ENCODE data around the gene MIPOL1. TPM values are rescaled to one million over a fixed set of nuclear protein-coding genes. Genes with fewer than 3 reads are reported as not detected.

Gene MIPOL1
- total RNA-seq, 1 experiment from 2014 or later: 15.4 TPM

DNA sequence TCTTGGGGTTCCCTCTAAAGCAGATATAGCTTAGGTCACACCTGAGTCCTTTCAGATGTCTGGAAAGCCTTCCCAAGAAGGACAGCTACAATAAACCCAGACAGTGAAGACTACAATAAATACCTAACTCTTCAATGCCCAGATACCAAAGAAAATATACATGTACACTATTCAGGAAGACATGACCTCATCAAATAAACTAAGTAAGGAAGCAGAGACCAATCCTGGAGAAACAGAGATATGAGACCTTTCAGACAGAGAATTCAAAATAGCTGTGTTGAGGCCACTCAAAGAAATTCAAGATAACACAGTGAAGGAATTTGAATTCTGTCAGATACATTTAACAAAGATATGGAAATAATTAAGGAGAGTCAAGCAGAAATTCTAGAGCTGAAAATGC, 15.3 kb downstream of the MIPOL1 start (continued):
- TF ChIP-seq CBX3 (IDR thresholded peaks at IDR 0.05; ENCODE audit: low read depth): no peak
- TF ChIP-seq ELF1 (IDR thresholded peaks at IDR 0.05; ENCODE audit: borderline replicate concordance, low read depth): no peak
- TF ChIP-seq REST (IDR thresholded peaks at IDR 0.05; ENCODE audit: low read depth): no peak
- no peak for TF ChIP-seq RAD21 (IDR thresholded peaks at IDR 0.05; ENCODE audit: low read depth)
- TF ChIP-seq, protein P1, sequence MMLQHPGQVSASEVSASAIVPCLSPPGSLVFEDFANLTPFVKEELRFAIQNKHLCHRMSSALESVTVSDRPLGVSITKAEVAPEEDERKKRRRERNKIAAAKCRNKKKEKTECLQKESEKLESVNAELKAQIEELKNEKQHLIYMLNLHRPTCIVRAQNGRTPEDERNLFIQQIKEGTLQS (IDR thresholded peaks at IDR 0.05): no peak
- no peak for TF ChIP-seq TCF7L2 (IDR thresholded peaks at IDR 0.05; ENCODE audit: borderline replicate concordance, extremely low read depth, insufficient read depth, insufficient read length)

DNA sequence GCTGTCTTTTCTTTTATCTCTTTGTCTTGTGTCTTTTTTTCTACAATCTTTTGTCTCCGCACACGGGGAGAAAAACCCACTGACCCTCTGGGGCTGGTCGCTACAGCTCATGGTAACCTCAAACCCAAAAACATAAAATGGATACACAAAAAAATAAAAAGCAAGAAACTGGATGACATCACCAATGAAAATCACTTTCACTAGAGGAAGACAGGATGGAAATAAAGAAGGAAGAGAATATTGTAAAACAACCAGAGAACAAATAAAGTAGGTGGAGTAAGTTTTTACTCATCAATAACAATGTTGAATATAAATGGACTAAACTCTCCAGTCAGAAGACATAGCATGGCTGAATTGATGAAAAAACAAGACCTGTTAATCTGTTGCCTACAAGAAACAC, 17.6 kb downstream of the MIPOL1 start:
- no TSS peak for BruUV-seq (replicated peaks)
- Histone ChIP-seq H3K79me2 (ENCODE audit: insufficient read depth, low read length) (no peaks in the 10 kb centered on the region), H4K20me1 (ENCODE audit: insufficient read depth) (no peaks in the 10 kb centered on the region), H3K4me1 (ENCODE audit: control insufficient read depth in 1 of 2, insufficient read depth in 2 of 2, low read length in 2 of 2) (peaks cover 0 to 2% of the 10 kb centered on the region in 2 experiments; a peak in 2 of 4 replicates), H3K9ac (ENCODE audit: low read length) (no peak overlapping the region), H3K4me2 (ENCODE audit: low read length) (no peak overlapping the region), H3K27ac (ENCODE audit: low read depth, low read length) (no peak overlapping the region), H2AFZ (ENCODE audit: low read depth, low read length, poor library complexity, severe bottlenecking) (no peak overlapping the region), H3K27me3 (ENCODE audit: insufficient read depth, low read length) (no peaks in the 10 kb centered on the region), H3K4me3 (replicated peaks in 1 of 2; ENCODE audit: low read depth in 1 of 2, low read length in 2 of 2) (no peak overlapping the region), H3K9me2 (ENCODE audit: insufficient read depth) (no peaks in the 10 kb centered on the region), H3K9me3 (ENCODE audit: control insufficient read depth in 1 of 2, insufficient read depth in 1 of 2, low read depth in 1 of 2, low read length in 2 of 2) (no peaks in the 10 kb centered on the region), H3K36me3 (ENCODE audit: control insufficient read depth in 1 of 2, insufficient read depth in 2 of 2, low read length in 2 of 2) (no peaks in the 10 kb centered on the region)
- RAD21 ChIA-PET (ENCODE audit: low non-redundant PET in 1 of 2, low total read pairs in 2 of 2, uncharacterized antibody in 2 of 2, unreplicated experiment in 2 of 2): no interaction called here
- intact Hi-C loops (cut with micrococcal nuclease): no loop called here
- CTCF ChIA-PET: interaction anchor here (1.3 kb wide), 1 partner anchor 15 kb away, joined by 4 read pairs; no protein-coding TSS in a partner anchor
- ATAC-seq: no peak
- POLR2A ChIA-PET: no interaction called here
- TF ChIP-seq POLR2AphosphoS5 (IDR thresholded peaks at IDR 0.05; ENCODE audit: low read depth, low read length) (no peak), EGR1 (IDR thresholded peaks at IDR 0.05; ENCODE audit: low read depth) (no peak), SIN3A (IDR thresholded peaks at IDR 0.05; ENCODE audit: low read depth) (no peak), YY1 (IDR thresholded peaks at IDR 0.05; ENCODE audit: extremely low read depth, insufficient replicate concordance, low read depth, low read length) (no peak), CTCF (IDR thresholded peaks at IDR 0.05 in 2 of 3, conservative IDR thresholded peaks at IDR 0.05 in 1 of 3; ENCODE audit: borderline replicate concordance in 1 of 3, insufficient read depth in 1 of 3, low read depth in 2 of 3, low read length in 2 of 3) (no peak), EZH2phosphoT487 (IDR thresholded peaks at IDR 0.05; ENCODE audit: borderline replicate concordance) (no peak), SP1 (IDR thresholded peaks at IDR 0.05; ENCODE audit: low read depth) (no peak), ELF1 (IDR thresholded peaks at IDR 0.05; ENCODE audit: borderline replicate concordance, low read depth) (no peak), ZNF274 (IDR thresholded peaks at IDR 0.05; ENCODE audit: low read depth, low read length) (no peak), ZBTB33 (IDR thresholded peaks at IDR 0.05; ENCODE audit: extremely low read depth, insufficient replicate concordance, low read length) (no peak), JUND (IDR thresholded peaks at IDR 0.05) (no peak)
- DNase-seq (ENCODE audit: low read depth, low spot score): no peak

All from HCT116 (cell line).